AG08395 (cell line): ENCODE data around the gene TRAPPC11.
"Not testable (repeated sequence)": the region's sequence is repeated elsewhere in the genome, so short reads cannot be mapped to it uniquely, and the experiment has no call there.

Experiments
- DNase-seq: peaks from one replicate; pipeline ENCODE4 v3.0.0; 2012; ENCODE audit warnings: mixed read lengths, low spot score

The TRAPPC11 gene

DNA sequence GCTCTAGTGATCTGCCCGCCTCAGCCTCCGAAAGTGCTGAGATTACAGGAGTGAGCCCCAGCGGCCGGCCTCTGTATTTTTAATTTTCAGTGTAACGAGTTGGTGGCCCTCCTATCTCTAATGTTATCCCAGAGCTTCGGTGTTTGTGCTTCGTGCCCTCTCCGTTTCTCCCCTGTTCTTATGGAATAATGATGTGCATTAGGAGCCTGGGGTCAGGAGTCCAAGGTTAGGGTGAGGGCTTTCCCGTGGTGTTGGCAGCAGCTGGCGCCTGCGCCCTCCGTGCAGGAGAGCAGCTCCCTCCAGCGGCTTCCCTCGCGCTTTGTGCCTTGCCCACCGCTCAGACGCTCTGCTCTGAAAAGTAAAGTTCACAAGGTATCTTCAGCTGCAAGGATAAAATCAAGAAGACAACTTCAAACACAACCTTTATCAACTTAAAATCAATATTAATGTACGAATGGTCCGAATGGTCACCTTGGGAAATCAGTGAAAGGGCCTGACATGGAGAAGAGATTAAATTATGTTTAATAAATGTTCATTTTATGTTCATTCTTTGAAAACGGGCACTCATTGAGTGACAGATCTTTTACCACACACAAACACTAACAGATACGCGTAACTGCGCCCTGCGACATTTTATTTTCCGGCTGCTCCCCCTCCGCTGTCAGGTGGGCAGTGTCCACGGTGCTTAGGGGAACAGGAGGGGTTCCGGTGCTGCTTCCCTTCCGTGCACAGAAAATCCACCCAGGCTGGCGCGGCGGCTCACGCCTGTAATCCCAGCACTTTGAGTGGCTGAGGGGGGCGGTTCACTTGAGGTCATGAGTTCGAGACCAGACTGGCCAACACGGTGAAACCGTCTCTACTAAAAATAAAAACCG, 62.4 kb downstream of the TRAPPC11 start:
- peak; percentile 33 for DNase-seq

DNA sequence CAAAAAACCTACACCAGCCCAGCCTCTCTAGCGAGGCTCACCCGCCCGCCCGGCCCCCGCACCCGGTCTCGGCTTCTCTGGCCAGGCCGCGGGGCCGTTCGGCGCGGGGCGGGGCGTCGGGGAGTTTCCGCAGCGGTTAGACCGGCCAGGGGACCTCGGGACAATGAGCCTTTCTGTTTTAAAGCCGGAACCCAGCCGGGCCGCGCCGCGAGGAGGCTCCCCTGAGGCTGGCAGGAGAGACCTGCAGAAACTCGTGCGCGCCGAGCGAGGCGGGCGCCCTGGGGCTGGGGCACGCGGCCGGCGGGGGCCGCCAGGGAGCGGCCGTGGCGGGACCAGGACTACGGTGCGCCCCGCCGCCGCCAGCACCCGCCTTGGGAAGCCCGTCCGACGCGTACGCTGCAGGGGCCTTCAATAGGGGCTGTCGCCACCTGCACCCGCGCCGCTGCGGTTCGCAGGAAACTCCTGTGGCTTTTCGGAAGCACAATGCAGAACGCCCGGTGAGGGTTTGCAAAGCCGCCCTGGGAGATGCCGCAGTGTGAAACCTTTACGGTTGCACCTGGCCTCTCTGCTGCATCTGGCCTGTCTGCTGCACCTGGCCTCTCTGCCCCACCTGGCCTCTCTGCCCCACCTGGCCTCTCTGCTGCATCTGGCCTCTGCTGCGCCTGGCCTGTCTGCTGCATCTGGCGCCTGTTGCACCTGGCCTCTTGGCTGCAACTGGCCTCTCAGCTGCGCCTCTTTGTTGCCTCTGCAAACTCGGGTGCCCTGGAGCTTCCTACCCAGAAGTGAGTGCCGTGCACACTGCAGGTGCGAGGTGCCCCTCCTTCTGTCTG, 63.9 kb downstream of the TRAPPC11 start:
- peak; percentile 39 for DNase-seq

DNA sequence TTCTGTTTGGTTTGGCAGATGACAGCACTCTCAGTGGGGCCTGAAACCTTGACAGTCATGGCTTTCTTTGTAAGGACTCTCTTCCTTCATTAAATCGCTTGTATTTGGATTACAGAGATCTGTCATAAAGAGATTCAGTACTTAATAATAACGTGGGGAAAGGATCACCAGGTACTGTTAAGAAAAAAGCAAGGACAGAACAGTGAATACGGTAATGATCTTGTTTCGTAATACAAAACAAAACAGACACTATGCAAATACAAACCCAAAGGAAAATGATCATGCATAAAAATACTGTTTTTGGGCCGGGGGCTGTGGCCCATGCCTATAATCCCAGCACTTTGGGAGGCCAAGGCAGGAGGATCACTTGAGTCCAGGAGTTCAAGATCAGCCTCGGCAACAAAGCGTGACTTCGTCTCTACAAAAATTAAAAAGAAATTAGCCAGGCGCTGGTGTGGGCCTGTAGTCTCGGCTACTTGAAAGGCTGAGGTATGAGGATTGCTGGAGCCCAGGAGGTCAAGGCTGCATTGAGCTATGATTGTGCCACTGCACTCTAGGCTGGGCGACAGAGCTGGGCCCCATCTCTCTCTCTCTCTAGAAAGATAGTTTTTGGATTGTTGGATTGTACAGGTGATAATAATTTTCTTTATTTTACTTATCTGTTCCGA, 64.6 kb downstream of the TRAPPC11 start:
- DNase-seq, result no peak

DNA sequence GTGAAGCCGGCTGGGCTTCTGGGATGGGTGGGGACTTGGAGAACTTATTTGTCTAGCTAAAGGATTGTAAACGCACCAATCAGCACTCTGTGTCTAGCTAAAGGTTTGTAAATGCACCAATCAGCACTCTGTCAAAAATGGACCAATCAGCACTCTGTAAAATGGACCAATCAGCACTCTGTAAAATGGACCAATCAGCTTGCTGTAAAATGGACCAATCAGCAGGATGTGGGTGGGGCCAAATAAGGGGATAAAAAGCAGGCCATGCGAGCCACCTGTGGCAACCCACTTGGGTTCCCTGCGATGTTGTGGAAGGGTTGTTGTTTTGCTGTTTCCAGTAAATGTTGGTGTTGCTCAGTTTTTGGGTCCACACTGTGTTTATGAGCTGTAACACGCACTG, 66.5 kb downstream of the TRAPPC11 start:
- DNase-seq, result not testable (repeated sequence)

DNA sequence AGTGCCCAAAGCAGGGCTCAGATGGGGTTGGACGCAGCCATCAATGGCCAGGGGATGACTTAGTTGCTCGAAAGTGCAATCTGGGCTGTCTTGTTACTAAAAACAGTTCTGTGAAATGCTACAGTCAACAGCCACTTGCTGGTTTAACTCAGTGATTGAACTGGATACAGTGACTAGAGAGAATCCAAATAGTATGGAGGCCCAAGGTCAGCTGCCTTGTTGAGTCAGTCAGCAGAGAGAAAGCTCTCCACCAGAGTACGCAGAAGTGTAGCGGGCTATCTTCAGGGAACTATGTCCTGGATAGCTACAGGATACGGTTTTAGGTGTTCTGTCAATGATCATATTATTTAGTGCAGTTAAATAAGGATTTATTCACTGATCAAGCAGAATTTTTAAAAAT, 68.4 kb downstream of the TRAPPC11 start:
- DNase-seq, result no peak

DNA sequence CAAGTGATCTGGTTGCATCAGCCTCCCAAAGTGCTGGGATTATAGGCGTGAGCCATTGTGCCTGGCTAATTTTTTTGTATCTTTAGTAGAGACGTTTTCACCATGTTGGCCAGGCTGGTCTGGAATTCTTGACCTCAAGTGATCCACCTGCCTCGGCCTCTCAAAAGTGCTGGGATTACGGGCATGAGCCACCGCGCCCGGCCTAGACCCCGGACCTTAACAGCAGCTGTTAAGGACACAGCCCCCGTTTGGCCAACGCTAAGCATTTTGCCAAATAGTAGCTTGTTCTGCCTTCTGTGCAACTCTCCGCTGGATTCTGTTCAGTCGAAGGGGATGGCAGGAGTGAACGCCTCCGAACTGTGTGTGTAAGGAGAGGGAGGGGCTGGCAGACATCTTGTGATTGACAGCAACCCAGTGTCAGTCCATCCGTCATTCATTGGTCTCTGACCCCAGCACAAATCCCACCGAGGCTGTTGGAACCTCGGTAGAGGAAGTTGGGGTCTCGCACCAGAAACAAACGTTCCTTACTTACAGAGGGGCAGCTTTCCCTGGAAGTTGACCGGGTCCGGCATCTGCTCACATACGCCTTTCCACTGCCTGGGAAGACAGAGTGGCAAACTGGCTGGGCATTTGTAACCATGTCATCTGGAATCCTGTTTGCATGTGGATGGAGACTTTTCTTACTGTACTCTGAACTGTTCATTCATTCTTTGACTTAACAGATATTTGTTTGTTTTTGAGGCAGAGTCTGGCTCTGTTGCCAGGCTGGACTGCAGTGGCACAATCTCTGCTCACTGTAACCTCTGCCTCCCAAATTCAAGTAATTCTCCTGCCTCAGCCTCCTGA, 69.4 kb downstream of the TRAPPC11 start:
- no peak for DNase-seq

DNA sequence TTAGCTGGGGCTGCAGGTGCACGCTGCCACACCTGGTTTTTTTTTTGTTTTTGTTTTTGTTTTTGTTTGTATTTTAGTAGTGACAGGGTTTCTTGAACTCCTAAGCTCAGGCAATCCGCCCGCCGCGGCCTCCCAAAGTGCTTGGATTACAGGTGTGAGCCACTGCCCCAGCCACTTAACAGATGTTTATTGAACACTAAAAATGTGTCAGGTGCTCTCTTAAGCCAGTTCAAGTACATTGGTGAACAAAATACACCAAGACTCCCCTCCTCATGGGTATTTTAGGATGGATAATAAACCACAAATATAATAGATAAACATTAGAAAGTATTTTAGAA, 69.9 kb downstream of the TRAPPC11 start:
- no peak for DNase-seq

DNA sequence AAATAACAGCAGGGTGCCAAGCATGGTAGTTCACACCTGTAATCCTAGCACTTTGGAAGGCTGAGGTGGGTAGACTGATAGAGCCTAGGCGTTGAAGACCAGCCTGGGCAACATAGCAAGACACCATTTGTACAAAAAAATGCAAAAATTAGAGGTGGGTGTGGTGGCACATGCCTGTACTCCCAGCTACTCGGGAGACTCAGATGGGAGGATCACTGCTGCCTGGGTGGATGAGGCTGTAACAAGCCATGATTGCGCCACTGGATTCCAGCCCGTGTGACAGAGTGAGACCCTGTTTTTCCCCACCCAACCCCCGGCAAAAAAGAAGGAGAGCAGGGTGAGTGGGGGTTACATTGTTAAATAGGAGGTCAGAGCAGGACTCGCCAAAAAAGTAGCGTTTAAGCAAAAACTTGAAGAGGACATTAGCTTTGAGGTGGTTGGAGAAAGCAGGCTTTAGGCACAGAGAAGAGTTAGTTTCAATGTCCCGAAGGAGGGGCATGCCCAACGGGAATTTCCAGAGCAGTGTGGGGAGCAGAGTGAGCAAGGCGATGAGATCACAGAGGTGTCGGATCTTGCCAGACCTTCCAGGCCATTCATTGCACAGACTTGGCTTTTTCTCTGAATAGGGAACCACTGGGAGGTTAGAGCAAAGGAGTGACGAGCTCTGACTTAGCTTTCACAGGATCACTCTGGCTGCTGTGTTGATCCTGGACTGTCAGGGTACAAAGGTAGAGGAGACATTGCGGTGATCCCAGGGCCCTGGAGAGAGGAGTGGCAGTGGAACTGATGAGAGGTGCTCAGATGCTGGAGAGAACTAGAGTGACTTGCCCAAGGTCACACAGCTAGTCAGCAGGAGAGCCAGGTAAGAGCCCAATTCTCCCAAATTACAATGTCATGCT, 70.6 kb downstream of the TRAPPC11 start:
- no peak for DNase-seq

DNA sequence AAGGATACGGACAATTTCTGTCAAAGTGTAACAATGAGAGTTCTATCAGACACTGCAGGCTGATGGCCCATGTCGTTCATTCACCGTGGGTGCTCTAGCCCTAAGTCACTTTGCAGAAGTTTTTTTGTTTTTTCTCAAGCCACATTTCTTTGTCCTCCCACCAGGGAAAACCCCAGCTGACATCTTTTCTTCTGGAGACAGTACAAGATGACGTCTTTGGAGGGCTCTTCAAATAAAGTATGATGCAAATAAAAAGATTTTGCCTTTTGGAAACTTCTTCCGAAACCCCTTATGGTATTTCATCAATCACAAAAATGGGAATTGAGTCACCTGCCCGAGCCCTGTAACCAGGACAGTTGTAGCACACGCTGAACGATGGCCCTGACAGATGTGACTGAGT, 73.2 kb downstream of the TRAPPC11 start:
- DNase-seq, result no peak

DNA sequence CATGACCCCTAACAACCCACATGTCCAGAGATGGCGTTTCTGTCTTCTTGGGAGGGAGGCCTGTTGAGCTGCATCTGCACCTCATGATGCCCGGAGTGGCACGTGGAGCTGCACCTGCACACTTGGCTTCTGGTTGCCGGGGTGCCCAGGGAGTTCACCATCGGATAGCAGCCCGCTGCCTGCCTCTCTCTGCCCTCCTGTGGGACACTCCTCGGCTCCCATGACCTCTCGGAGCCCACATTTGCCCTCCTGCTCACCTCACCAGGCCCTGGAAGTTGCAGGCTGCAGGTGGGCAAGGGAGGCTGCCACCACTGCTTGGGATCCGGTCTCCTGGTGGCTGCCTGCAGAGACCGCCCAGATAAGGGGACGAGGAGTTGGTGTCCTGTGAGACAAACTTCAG, 74.1 kb downstream of the TRAPPC11 start:
- DNase-seq, result no peak

DNA sequence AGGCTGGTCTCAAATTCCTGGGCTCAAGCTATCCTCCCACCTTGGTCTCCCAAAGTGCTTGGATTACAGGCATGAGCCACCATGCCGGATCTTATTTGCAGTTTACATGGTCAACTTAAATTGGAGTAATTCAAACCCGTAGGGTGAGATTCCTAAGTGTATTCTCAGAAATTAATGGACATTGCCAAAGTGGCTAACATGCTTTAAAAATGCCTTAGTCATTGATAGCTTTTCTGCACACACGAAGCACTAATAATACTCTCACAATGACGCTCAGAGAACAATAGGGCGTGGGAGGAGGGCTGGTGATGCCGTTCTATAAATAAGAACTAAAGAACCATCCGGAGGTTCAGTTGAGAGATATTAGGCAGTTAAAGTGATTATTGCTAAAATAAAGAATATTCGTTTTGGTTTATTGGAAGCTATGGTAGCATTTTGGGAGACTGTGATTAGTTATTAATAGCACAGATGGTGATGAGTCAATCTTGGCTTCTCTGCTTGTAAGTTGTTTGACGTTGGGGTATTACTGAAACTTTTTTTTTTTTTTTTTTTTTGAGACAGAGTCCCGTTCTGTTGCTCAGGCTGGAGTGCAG, 79.1 kb downstream of the TRAPPC11 start:
- DNase-seq, result no peak

DNA sequence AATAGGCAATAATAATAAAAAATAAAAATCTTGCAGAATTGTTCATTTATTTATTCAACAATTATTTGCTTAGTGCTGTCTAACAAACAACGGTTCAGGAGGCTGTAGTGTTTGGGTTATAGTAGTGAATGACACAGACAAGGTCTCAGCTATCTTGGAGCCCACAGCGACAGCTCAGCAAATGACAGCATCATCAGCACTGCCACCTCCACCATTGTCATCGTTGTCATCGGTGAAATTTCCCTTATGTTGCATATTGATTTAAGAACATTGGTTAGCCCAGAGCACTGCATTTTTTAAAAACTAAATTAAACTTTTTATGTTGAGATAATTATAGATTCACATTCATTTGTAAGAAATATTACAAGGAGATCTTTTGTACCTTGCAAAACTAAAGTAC, 79.9 kb downstream of the TRAPPC11 start:
- no peak for DNase-seq

DNA sequence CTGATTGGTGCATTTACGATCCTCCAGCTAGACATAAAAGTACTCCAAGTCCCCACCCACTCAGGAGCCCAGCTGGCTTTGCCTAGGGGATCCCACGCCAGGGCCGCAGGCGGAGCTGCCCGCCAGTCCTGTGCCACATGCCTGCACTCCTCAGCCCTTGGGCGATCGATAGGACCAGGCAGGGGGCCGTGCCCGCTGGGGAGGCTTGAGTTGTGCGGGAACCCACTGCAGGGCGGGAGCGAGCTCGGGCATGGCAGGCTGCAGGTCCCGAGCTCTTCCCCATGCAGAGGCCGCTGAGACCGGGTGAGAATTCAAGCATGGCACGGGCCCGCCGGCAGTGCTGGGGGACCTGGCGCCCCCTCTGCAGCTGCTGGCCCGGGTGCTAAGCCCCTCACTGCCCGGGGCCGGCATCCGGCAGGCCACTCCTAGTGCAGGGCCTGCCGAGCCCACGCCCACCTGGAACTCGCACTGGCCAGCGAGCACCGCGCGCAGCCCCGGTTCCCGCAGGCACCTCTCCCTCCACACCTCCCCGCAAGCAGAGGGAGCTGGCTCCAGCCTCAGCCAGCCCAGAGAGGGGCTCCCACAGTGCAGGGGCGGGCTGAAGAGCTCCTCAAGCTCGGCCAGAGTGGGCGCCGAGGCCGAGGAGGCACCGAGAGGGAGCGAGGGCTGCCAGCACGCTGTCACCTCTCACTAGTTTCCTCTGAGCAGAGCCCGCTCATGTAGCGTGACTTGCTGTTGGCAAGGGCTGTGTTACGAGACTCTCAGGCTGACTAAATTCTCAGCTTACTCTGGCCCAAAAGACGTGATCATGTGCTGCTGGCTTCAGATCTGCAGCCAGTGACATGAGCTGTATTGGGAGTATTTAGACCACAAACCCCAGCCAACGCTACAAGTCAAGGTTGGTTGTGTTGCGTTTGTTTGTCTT, 87.5 kb downstream of the TRAPPC11 start:
- DNase-seq, result no peak

DNA sequence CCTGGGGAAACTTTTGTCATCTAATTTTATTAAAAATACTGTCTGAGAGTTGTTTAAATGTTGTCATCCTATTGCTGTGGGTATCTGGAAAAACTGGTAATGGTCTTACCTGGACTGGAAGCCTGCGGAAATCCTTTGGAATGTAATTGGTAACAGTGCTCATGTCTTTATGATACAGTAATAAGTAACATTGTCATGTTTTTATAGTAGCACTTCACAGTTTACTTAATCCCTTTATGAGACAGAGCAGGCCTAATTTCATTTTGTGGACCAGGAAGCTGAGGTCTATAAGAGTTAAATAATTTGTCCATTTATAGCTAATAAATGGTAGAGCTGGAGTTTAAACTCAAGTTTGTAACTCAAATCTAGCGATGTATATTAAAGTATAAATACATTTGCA, 88.3 kb downstream of the TRAPPC11 start:
- DNase-seq, result no peak

DNA sequence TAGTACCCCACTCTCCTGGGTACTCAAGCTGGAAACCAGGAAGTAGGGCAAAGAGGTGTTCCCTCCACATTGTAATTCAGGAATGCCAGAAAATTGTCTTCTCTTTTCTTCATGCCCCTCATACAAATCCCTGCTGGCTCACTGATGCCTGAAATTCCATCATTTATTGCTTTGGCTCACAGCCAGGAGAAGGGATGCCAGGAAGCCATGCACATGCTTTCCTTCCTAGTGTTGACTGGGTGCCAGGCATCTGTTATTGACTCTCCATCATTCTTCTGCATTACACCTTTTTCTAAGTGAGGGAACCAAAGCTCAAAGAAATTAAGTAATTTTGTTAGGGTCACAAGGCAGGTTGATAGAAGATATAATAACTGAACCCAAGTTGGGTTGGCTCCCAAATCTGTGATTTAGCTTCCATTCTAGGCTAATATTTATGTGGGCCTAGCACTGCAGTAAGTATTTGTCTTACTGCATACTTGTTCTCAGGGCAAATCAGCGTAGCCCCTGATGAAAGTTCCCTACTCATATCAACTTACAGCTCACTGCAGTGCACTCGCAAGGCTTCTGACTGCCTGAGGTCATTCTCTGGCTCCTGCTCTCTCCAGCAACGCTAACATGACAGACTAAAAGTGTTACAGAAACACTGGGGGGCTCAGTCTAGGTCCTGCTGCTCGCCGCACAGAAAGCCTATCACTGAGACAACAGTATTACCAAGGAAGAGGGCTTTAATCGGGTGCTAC, 89.0 kb downstream of the TRAPPC11 start:
- no peak for DNase-seq

DNA sequence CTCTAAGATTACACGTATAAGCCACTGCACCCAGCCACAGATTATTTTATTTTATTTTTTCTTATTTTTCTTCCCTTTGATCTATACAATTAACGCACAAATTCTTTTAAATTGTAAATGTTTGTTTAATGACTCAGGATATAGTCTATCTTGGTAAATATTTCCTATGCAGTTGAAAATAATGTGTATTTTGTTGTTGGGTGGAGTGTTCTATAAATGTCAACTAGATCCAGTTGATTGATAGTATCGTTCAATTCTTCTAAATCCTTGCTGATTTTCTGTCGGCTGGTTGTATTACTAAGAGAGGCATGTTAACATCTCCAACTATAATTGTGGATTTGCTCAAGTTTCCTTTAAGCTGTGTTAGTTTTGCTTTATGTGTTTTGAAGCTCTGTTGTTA, 92.0 kb downstream of the TRAPPC11 start:
- no peak for DNase-seq

DNA sequence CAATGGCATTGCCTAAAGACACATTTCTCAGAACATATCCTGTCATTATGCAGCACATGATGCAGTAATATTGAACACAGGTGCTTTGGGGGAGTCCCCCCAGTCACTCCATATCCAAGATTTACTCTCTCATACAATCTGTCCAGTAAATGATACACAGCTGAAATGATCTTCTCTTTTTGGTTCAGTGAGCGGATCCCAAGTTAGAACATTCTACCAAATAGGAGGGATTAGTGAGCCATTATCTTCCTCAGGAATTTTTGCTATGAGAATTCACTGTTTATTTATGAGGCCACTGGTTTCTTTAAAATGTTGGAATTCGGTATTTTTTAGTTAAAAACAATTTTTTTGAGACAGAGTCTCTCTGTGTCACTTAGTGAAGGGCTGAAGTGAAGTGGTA, 96.5 kb downstream of the TRAPPC11 start:
- no peak for DNase-seq

DNA sequence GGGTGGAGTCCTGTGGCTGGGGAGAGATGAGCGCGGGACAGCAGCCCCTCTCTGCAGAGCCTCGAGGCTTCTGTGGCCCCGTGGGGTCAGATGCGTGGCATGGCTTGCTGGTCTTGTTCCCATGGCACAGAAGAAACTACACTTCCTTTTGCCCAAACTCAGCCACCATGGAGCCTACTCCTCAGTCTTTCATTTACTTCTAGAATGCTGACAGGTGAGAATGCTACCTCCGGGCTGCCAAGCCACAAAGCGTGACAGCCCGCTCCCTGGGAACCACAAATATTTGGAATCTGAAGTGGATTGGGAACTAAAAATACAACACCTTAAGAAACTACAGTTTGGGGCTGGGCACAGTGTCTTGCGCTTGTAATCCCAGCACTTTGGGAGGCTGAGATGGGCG, 98.0 kb downstream of the TRAPPC11 start:
- DNase-seq, result no peak
